Activated CD8-positive, alpha-beta memory T cell treated with anti-CD3 and anti-CD28 coated beads for 36 hours (primary cell): Measurements from ENCODE around the gene CFAP299. TPM values are rescaled to one million over a fixed set of nuclear protein-coding genes. Genes with fewer than 3 reads are reported as not detected.
"Not testable (repeated sequence)": the region's sequence is repeated elsewhere in the genome, so short reads cannot be mapped to it uniquely, and the experiment has no call there.

ENCODE experiments used
- CTCF ChIA-PET: fragments of 350-600 bp; sonication (Branson Sonifier 250); formaldehyde crosslinking; loops from one replicate; lab custom pipeline; 2021; ENCODE audit warnings: antibody characterized with exemption; lab: Charles Lee
- POLR2A ChIA-PET: fragments of 350-600 bp; sonication (Branson Sonifier 250); formaldehyde crosslinking; loops from one replicate; lab custom pipeline; 2021; ENCODE audit warnings: antibody characterized with exemption; lab: Charles Lee
- total RNA-seq, 2 experiments: library from RNA; stranded (reverse); gene quantifications; one replicate each; pipeline ENCODE4 v1.2.3, GENCODE V29; 2021

The CFAP299 gene
- not detected for total RNA-seq

GRCh38 chr4:80335554-80336358, at the start of gene CFAP299:
Gene CFAP299 (plus strand): TSS chr4:80335730.
- CTCF ChIA-PET: no interaction called here
- POLR2A ChIA-PET: no interaction called here

GRCh38 chr4:80286451-80286850, 49.1 kb upstream of the CFAP299 start:
- POLR2A ChIA-PET: no interaction called here
- CTCF ChIA-PET: no interaction called here

GRCh38 chr4:80290665-80291064, 44.9 kb upstream of the CFAP299 start:
- CTCF ChIA-PET, POLR2A ChIA-PET: not testable (repeated sequence)

GRCh38 chr4:80294206-80294605, 41.3 kb upstream of the CFAP299 start:
- ChIA-PET CTCF (no interaction called here), POLR2A (no interaction called here)

GRCh38 chr4:80295336-80295735, 40.2 kb upstream of the CFAP299 start:
- CTCF ChIA-PET: no interaction called here
- POLR2A ChIA-PET: no interaction called here

GRCh38 chr4:80295826-80296225, 39.7 kb upstream of the CFAP299 start:
- ChIA-PET POLR2A (no interaction called here), CTCF (no interaction called here)

- ChIA-PET CTCF (no interaction called here), POLR2A (no interaction called here)
Observed at GRCh38 chr4:80301884-80302283, 33.6 kb upstream of the CFAP299 start.

- CTCF ChIA-PET: no interaction called here
Observed at GRCh38 chr4:80302616-80303223, 32.8 kb upstream of the CFAP299 start.

GRCh38 chr4:80305466-80305865, 30.1 kb upstream of the CFAP299 start:
- POLR2A ChIA-PET: no interaction called here
- CTCF ChIA-PET: no interaction called here

More at GRCh38 chr4:80302616-80303223, 32.8 kb upstream of the CFAP299 start:
- POLR2A ChIA-PET: no interaction called here

- POLR2A ChIA-PET: no interaction called here
- CTCF ChIA-PET: no interaction called here
Observed at GRCh38 chr4:80306260-80306659, 29.3 kb upstream of the CFAP299 start.

- POLR2A ChIA-PET: no interaction called here
- CTCF ChIA-PET: no interaction called here
Observed at GRCh38 chr4:80307183-80307735, 28.3 kb upstream of the CFAP299 start.

- ChIA-PET CTCF (no interaction called here), POLR2A (no interaction called here)
Observed at GRCh38 chr4:80307774-80308465, 27.6 kb upstream of the CFAP299 start.

GRCh38 chr4:80308466-80308822, 27.1 kb upstream of the CFAP299 start:
- CTCF ChIA-PET: no interaction called here
- POLR2A ChIA-PET: no interaction called here

- POLR2A ChIA-PET: no interaction called here
- CTCF ChIA-PET: no interaction called here
Observed at GRCh38 chr4:80309294-80310004, 26.1 kb upstream of the CFAP299 start.

- ChIA-PET POLR2A (no interaction called here), CTCF (no interaction called here)
Observed at GRCh38 chr4:80311130-80311529, 24.4 kb upstream of the CFAP299 start.

GRCh38 chr4:80312124-80312523, 23.4 kb upstream of the CFAP299 start:
- ChIA-PET CTCF (no interaction called here), POLR2A (no interaction called here)

GRCh38 chr4:80313627-80314026, 21.9 kb upstream of the CFAP299 start:
- POLR2A ChIA-PET: no interaction called here

GRCh38 chr4:80315848-80316247, 19.7 kb upstream of the CFAP299 start:
- POLR2A ChIA-PET, CTCF ChIA-PET: not testable (repeated sequence)

More at GRCh38 chr4:80313627-80314026, 21.9 kb upstream of the CFAP299 start:
- CTCF ChIA-PET: no interaction called here

- POLR2A ChIA-PET: no interaction called here
- CTCF ChIA-PET: no interaction called here
Observed at GRCh38 chr4:80321341-80321740, 14.2 kb upstream of the CFAP299 start.

- POLR2A ChIA-PET: no interaction called here
- CTCF ChIA-PET: no interaction called here
Observed at GRCh38 chr4:80321776-80322175, 13.8 kb upstream of the CFAP299 start.
